Activated CD4-positive, alpha-beta T cell treated with anti-CD3 and anti-CD28 coated beads, Interleukin-10, Interleukin-2, amounts not matched to agents 100 ng/mL and 50 ng/mL, durations not matched to agents 16 hours and 8 hours (primary cell): Measurements from ENCODE around the gene CEND1.

Source experiments
- DNase-seq: peaks from one replicate; pipeline ENCODE4 v3.0.0-alpha.2; 2020

Gene CEND1

GRCh38 chr11:827146-827896, 37.4 kb upstream of the CEND1 start:
- no peak for DNase-seq

DNA sequence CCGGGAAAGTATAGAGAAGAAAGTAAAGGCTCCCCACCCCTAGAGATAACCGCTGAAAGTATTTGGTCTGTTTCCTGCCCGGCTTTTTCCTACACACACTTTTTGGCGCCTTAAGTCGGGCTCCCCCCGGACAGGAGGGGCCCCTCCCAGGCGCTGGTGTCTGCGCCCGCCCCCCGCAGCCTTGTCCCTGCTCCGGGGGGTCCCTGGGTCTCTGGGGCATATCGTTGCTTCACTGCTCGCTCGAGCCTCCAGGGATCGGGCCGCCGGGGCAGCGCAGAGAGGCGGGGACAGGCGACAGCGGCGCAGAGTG, 36.9 kb upstream of the CEND1 start:
- DNase-seq = no peak

- DNase-seq = no peak
Observed at GRCh38 chr11:826227-826621, 36.3 kb upstream of the CEND1 start.

DNA sequence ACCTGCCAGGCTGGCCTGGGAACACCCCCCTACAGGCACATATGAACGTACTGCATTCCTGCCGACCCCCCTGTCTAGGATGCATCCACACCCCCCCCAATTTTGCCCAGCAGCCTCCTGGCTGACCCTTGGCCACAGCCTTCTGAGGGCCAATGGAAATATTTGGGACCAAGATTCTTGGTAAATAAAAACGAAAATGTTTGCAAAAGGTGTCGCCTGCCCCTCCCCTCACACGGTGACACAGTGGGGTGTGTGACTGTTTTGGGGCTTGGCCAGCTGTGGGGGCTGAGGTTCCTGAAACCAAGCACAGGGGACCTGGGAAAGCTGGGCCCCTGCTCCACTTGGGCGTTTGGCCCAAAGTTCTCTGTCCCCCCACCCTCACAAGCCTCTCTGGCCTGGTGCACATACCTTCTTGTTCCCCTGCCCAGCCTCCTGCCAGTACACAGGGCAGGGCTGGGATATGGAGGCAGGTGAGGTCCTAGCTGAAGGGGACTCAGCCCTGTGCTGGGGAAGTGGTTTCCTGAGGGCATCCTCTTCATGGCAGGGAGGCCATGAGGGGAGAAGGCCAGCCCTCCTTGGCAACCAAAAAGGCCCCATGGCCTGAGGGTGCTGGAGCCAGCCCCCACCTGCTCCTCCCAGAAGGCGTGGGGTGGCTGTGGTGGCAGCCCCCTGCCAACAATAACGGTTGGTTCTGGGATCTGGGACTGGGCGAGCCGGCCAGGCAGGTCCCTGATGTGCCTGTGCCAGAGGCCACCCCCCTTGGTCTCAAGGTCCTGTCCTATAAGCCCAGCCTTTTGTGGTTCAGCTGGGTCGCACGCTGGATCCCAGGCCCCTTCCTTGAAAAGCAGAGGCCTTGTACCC, 35.7 kb upstream of the CEND1 start:
- no peak for DNase-seq

DNA sequence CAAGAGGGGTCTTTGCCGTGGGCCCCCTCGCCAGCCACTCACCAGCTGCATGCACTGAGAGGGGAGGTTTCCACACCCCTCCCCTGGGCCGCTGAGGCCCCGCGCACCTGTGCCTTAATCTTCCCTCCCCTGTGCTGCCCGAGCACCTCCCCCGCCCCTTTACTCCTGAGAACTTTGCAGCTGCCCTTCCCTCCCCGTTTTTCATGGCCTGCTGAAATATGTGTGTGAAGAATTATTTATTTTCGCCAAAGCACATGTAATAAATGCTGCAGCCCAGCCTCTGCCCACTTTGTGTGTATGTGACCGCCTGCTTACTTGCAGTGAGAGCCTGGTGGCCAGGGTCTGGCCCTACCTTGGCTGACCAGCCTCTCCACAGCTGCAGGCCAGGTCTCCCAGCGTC, 35.1 kb upstream of the CEND1 start:
- no peak for DNase-seq

GRCh38 chr11:824292-824880, 34.5 kb upstream of the CEND1 start:
- DNase-seq = no peak

- DNase-seq = no peak
Observed at GRCh38 chr11:823441-824291, 33.8 kb upstream of the CEND1 start.

DNA sequence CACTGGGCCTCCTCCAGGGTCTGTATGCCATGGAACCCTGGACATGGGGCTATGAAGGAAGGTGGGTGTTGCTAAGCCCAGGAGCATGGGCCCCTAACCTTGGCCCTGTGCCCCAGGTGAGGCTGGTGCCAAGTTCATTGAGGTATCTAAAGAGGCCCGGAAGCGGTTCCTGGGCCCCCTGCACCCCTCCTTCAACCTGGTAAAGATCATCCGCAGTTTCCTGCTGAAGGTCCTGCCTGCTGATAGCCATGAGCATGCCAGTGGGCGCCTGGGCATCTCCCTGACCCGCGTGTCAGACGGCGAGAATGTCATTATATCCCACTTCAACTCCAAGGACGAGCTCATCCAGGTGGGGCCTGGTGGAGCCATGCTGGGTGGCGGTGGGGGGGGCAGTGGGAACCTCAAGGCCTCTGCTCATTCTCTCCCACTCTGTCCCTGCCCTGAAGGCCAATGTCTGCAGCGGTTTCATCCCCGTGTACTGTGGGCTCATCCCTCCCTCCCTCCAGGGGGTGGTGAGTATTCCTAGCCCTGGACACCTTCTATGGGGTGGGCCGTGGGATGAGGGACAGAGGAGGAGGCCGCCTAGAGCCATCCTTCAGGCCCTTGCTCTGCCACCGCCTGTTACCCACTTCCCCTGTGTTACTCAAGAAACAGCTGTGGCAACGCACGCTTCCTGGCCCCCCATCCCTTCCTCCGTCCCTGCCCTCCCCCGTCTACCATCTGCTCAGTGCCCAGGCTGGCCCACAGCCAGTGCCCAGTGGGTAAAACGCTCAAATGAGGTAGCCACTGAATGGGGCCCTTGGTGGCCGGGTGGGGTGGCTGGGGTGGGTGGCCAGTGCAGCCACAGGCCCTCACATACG, 31.9 kb upstream of the CEND1 start:
- no peak for DNase-seq

DNA sequence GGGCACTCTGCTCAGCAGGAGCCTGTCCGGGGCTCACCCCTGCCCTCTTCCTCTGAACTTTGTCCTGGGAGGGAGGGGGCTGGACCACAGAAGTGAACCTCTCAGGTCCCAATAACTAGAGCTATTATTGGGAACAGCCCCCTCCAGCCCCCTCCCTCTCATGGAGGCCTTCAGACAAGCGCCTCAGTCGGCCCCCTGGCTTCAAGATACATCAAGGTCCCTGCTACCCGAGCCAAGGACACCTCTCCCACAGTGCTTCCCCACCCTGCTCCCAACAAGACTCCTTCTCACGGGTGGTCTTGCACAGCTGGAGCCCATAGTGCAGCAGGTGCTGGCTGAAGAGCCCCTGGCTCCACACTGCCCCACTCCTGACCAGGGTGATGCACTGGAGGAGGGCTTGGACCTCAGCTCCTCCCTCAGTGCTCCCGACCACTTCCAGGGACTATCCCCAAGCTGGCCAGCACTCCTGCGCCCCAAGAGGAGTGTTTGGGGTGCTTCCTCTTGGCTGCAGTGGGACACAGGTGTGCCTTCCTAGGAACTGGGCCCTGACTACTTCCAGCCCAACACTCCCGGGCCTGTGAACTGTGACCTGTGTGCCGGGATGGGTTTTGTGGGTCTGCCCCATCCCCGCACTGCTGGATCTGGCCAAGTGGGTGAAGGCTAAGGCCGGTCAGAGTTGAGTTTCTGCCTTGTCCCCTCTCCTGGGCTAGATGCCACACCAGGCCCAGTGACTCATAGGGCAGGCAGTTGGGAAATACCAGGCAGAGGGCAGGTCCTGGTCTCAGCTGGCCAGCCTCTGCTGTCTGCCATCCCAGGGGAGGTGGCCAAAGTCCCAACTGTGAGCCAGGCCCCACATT, 31.0 kb upstream of the CEND1 start:
- no peak for DNase-seq

DNA sequence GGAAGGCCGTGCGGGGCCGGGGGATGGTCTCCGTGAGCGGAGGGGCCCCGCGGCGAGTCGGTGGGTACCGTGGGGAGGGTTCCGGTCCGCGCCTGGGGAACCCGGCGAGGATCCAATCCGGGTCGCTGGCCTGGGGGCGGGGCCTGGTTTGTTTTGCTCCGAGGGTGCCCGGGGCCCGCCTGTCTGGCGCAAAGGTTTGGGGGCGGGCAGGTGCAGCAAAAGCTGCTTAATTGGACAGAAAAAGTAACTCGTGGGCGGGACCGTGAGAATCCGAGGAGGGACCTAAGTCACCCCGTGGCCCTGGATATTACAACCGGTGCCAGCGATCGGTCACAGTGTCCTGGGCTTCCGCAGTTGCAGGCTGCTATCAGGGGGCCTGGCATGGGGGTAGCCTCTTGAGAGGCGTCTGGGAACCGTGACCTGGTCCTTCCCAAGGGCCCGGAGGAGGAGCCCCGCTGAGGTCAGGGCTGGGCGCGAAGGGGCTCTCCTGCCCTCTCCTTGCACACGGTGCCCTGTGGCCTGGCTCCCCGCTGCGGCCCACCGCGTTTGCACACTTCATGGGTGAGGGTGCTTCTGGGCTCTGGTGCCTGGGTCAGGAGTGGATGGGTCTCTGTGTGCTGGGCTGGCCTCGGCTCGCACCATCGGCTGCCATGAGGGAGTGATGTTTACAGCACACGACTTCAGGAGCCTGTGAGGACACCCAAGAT, 30.2 kb upstream of the CEND1 start:
- peak; percentile 94 for DNase-seq

DNA sequence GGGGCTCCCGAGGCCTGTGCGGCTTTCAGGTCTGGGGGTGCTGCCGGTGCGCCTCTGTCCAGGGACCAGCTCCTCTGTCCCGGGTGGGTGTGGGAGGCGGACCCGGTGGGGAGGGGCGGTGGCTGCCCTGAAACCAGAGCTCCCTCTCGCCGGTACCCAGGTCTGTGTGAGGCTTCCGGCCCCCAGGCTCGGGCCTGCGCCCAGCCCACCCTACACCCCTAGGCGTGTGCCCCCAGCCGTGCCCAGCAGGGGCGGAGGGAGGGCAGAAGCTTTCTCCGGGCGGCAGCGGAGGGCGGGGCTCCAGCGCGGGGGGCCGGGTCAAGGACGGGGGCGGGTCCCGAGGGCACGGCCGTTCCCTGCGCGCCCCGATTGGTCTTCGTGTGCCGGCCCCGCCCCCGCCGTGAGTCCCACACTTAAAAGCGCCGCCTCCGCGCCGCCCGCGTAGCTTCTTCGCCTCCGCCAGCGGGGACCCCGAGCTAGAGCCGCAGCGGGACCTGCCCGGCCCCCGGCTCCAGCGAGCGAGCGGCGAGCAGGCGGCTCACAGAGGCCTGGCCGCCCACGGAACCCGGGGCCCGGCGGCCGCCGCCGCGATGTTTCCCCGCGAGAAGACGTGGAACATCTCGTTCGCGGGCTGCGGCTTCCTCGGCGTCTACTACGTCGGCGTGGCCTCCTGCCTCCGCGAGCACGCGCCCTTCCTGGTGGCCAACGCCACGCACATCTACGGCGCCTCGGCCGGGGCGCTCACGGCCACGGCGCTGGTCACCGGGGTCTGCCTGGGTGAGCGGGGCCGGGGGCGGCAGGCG, 29.4 kb upstream of the CEND1 start:
- DNase-seq = peak; percentile 92

GRCh38 chr11:818396-819128, 28.7 kb upstream of the CEND1 start, which contains the start of gene PNPLA2:
Gene PNPLA2, plus strand, starts transcription at chr11:818914. Its CDS starts 805 bp downstream, at chr11:819719.
- DNase-seq = no peak

DNA sequence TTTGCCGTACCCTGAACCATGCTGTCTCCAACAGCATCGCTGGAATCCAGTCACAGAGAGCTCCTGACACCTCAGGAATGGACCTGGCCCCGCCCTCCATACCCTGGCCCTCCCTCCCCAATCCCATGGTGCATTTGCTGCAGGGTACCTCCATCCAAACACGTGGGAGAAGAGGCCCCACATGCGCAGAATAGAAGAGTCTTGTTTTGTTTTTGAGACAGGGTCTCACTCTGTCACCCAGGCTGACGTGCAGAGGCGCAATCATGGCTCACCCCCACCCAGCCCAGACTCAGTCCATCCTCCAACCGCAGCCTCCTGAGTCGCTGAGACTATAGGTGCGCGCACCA, 26.5 kb upstream of the CEND1 start:
- no peak for DNase-seq

DNA sequence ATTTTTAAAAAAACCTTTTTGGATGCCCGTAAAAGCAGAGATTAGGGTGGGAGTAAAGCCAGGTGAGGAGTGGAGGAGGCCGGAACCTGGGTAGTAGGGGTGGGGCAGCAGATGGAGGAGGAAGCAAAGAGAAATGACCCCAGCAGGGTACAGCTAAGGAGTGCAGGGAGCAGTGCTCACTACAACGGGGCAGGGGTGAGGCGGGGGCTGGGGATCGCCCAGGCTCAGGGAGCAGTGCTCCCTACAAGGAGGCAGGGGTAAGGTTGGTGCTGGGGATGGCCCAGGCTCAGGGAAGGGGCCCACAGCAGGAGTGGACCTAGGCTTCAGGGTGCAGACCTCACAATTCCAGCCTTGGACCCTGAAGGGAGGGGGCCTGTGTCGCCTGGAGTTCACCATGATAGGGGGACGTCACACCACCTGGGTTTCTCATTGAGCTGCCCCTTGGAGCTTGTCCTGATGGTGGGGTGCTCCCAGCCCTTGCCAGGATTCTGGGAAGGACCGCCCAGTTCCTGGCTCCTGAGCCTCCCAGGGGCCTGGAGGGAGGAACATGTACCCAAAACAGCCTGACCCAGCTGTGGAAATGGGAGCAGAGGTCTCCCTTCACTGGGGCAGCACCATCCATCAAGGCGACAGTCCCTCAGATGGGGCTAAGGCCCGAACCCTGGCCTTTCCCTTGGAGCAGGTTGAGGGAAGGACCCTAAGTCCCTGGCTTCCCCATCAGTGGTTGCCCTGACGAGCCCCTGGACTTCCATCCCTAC, 26.0 kb upstream of the CEND1 start:
- DNase-seq = no peak

GRCh38 chr11:813456-814096, 23.7 kb upstream of the CEND1 start:
- no peak for DNase-seq

DNA sequence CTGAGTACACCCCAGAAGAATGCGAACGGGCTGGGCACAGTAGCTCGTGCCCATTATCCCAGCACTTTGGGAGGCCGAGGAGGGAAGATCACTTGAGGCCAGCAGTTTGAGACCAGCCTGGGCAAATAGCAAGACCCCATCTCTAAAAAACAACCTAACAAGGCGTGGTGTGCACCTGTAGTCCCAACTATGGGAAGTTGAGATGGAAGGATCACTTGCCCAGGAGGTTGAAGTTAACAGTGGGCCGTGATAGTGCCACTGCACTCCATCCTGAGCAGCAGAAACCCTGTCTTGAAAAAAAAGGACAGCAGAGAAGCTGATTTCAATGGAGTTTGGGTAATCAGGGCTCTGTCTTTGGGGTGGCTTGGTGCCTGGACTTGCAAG, 23.2 kb upstream of the CEND1 start:
- DNase-seq = no peak

- DNase-seq = no peak
Observed at GRCh38 chr11:812390-812789, 22.5 kb upstream of the CEND1 start.
